Muscle layer of duodenum (tissue), 2 donors: ENCODE results near the gene CFAP74.

Experiments used
- H3K27ac ChIP-seq: one replicate; pipeline ENCODE4 v1.7.0; 2013; ENCODE audit warnings: mild to moderate bottlenecking, low read length
- H3K27me3 ChIP-seq: one replicate; pipeline ENCODE4 v1.7.0; 2013; ENCODE audit warnings: low read depth, mild to moderate bottlenecking, control low read depth, low read length
- H3K36me3 ChIP-seq, 2 donors: one replicate each; pipeline ENCODE4 v1.7.0; 2013; ENCODE audit warnings: low read length in 2 of 2, control low read depth in 1 of 2, mild to moderate bottlenecking in 1 of 2; ENCODE audit not compliant: insufficient read depth in 2 of 2, control insufficient read depth in 1 of 2
- H3K4me1 ChIP-seq, 2 donors: one replicate each; pipeline ENCODE4 v1.7.0; 2013; ENCODE audit warnings: low read length in 2 of 2, mild to moderate bottlenecking in 2 of 2, control low read depth in 1 of 2, moderate library complexity in 1 of 2; ENCODE audit not compliant: insufficient read depth in 2 of 2, control insufficient read depth in 1 of 2
- H3K4me3 ChIP-seq, 2 donors: one replicate each; pipeline ENCODE4 v1.7.0; 2013; ENCODE audit warnings: low read length in 2 of 2, low read depth in 1 of 2, mild to moderate bottlenecking in 1 of 2
- H3K9me3 ChIP-seq, 2 donors: one replicate each; pipeline ENCODE4 v1.7.0; 2013; ENCODE audit warnings: low read length in 2 of 2, control low read depth in 1 of 2, mild to moderate bottlenecking in 1 of 2; ENCODE audit not compliant: control insufficient read depth in 1 of 2
- donor health status: healthy.

CFAP74 gene

GRCh38 chr1:1920057-1920607, 83.5 kb downstream of the CFAP74 start:
- no peak overlapping the region for H3K4me3 ChIP-seq
- no peaks in the 10 kb centered on the region for H3K27me3 ChIP-seq
- no peak overlapping the region for H3K27ac ChIP-seq
- no peaks in the 10 kb centered on the region for H3K36me3 ChIP-seq
- H3K9me3 ChIP-seq = no peaks in the 10 kb centered on the region
- peaks cover 0 to 10% of the 10 kb centered on the region in 2 donors for H3K4me1 ChIP-seq

GRCh38 chr1:1919304-1920056, 84.1 kb downstream of the CFAP74 start:
- no peaks in the 10 kb centered on the region for H3K9me3 ChIP-seq
- no peaks in the 10 kb centered on the region for H3K36me3 ChIP-seq
- no peaks in the 10 kb centered on the region for H3K27me3 ChIP-seq
- H3K4me3 ChIP-seq = peak overlapping the region in 1 of 2 donors; percentile 78
- no peak overlapping the region for H3K27ac ChIP-seq
- peaks cover 0 to 10% of the 10 kb centered on the region in 2 donors for H3K4me1 ChIP-seq

GRCh38 chr1:1918901-1919303, 84.7 kb downstream of the CFAP74 start, which contains the start of gene TMEM52:
TSS of gene TMEM52 (minus strand) at chr1:1919279. CDS start at chr1:1919265, 14 bp downstream.
- Histone ChIP-seq H3K27me3 (no peaks in the 10 kb centered on the region), H3K4me3 (peak within 1 kb of the TSS in 1 of 2 donors; percentile 78), H3K9me3 (no peaks in the 10 kb centered on the region), H3K27ac (no peak within 1 kb of the TSS), H3K4me1 (peaks cover 0 to 10% of the 10 kb centered on the region in 2 donors), H3K36me3 (no peaks in the 10 kb centered on the region)

- Histone ChIP-seq H3K36me3 (no peaks in the 10 kb centered on the region), H3K9me3 (no peaks in the 10 kb centered on the region), H3K27ac (no peak overlapping the region), H3K4me3 (peak overlapping the region in 1 of 2 donors; percentile 78), H3K4me1 (peaks cover 0 to 10% of the 10 kb centered on the region in 2 donors), H3K27me3 (no peaks in the 10 kb centered on the region)
These were observed 85.3 kb downstream of the CFAP74 start for GRCh38 chr1:1917995-1918900.

- Histone ChIP-seq H3K4me3 (no peak overlapping the region), H3K36me3 (no peaks in the 10 kb centered on the region), H3K9me3 (no peaks in the 10 kb centered on the region), H3K27me3 (no peaks in the 10 kb centered on the region), H3K4me1 (peaks cover 0 to 10% of the 10 kb centered on the region in 2 donors), H3K27ac (no peak overlapping the region)
These were observed 86.1 kb downstream of the CFAP74 start for GRCh38 chr1:1917304-1917976.

- Histone ChIP-seq H3K27me3 (no peaks in the 10 kb centered on the region), H3K4me1 (peaks cover 0 to 10% of the 10 kb centered on the region in 2 donors), H3K36me3 (no peaks in the 10 kb centered on the region), H3K9me3 (no peaks in the 10 kb centered on the region), H3K27ac (no peak overlapping the region), H3K4me3 (no peak overlapping the region)
These were observed 86.7 kb downstream of the CFAP74 start for GRCh38 chr1:1916851-1917251.

GRCh38 chr1:1915911-1916840, 87.4 kb downstream of the CFAP74 start:
- Histone ChIP-seq H3K4me3 (no peak overlapping the region), H3K36me3 (no peaks in the 10 kb centered on the region), H3K9me3 (no peaks in the 10 kb centered on the region), H3K27ac (no peak overlapping the region), H3K4me1 (peaks cover 0 to 10% of the 10 kb centered on the region in 2 donors), H3K27me3 (no peaks in the 10 kb centered on the region)

- Histone ChIP-seq H3K9me3 (no peaks in the 10 kb centered on the region), H3K4me1 (peaks cover 0 to 10% of the 10 kb centered on the region in 2 donors), H3K4me3 (no peak within 1 kb of the TSS), H3K27ac (no peak within 1 kb of the TSS), H3K27me3 (no peaks in the 10 kb centered on the region), H3K36me3 (no peaks in the 10 kb centered on the region)
These were observed 88.5 kb downstream of the CFAP74 start, which contains the start of gene CALML6 for GRCh38 chr1:1914971-1915692. TSS of gene CALML6 (plus strand) at chr1:1915260. CDS start at chr1:1915281, 21 bp downstream.

- Histone ChIP-seq H3K9me3 (no peaks in the 10 kb centered on the region), H3K27me3 (no peaks in the 10 kb centered on the region), H3K36me3 (no peaks in the 10 kb centered on the region), H3K4me3 (no peak overlapping the region), H3K4me1 (peaks cover 0 to 10% of the 10 kb centered on the region in 2 donors), H3K27ac (no peak overlapping the region)
These were observed 89.2 kb downstream of the CFAP74 start for GRCh38 chr1:1914101-1914970.
